Brain microvascular endothelial cell (primary cell): ENCODE measurements around the gene S100A3.
A peak's percentile ranks its signal among the peaks of the same experiment; 100 is the strongest.
"Not testable (repeated sequence)": the region's sequence is repeated elsewhere in the genome, so short reads cannot be mapped to it uniquely, and the experiment has no call there.

Experiments
- DNase-seq: peaks from one replicate; pipeline ENCODE4 v3.0.0-alpha.2; 2020
- H3K27ac ChIP-seq: fragments of 250-450 bp; sonication (Bioruptor Pico); 2 replicates; pipeline ENCODE4 v1.5.1; 2020; ENCODE audit warnings: mild to moderate bottlenecking, moderate library complexity
- H3K27me3 ChIP-seq: fragments of 250-450 bp; sonication (Bioruptor Pico); replicated peaks from 2 replicates; pipeline ENCODE4 v1.5.1; 2020; ENCODE audit warnings: mild to moderate bottlenecking
- H3K36me3 ChIP-seq: fragments of 250-450 bp; sonication (Bioruptor Pico); replicated peaks from 2 replicates; pipeline ENCODE4 v1.5.1; 2020; ENCODE audit warnings: mild to moderate bottlenecking
- H3K4me3 ChIP-seq: 2 replicates; pipeline ENCODE4 v1.5.1; 2011; ENCODE audit warnings: low read depth, mild to moderate bottlenecking, control low read depth, low read length, moderate library complexity
- in situ Hi-C: cut with HindIII; loops from 2 replicates; pipeline ENCODE4 v1.10.0; 2017; ENCODE audit warnings: low sequenced_read_pairs, low pct_ligation_motif_present
- TF ChIP-seq, protein P1 (sequence below): IDR thresholded peaks from 2 replicates; pipeline ENCODE4 v1.5.1; 2011; ENCODE audit warnings: low read depth, mild to moderate bottlenecking, moderate library complexity, low read length, control low read depth, inconsistent platforms; ENCODE audit errors: missing control alignments

S100A3 gene, protein sequence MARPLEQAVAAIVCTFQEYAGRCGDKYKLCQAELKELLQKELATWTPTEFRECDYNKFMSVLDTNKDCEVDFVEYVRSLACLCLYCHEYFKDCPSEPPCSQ

DNA sequence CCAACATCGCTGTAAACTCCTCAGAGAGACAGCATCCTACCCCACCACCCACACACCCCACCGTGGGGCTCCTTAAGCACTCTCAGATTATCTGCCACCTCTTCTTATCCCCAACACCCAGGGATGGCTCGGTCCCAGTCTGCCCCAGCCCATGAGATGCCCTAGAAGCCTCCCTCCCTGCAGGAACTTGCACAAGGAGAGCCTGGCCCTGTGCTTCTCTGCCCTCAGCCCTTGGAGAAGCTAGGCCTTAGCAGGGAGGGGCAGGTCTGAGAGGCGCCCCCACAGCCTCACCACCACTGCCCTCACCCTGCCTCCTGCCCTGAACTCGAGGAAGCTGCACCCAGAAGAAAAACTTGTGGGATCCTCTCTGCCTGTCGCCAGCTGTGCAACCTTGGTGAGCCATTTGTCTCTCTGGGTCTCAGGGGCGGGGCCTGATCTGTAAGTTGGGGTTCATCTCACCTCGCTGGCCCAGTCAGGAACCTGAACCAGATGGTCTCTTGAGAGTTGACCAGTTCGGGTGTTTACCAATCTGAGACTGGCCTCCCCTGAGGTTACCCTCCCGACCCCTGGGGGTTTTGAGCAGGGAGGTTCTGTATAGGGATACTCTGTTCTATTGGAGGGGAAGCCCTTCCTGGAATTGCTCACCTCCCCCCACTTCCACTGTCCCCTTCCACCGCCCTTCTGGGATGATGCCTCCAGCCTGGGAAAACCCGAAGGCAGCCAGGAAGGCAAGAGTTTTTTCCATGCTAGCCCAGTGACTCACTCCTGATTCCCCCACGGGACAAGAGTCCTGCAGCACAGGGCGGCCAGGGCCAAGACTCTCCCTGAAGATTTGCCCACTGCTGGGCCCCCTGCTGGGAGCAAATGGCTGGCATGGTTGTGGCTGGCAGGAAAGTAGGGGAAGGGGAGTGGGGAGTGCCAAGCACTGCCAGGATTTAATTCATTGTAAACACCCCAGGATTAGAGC is at the start of gene S100A3:
S100A3 (minus strand) TSS at position 537 of the 967 bp plus-strand sequence. CDS start 773 bp downstream, outside the sequence.
- H3K27ac ChIP-seq: peak within 1 kb of the TSS; percentile 16
- no peak within 1 kb of the TSS for H3K4me3 ChIP-seq
- H3K36me3 ChIP-seq: no peaks in the 10 kb centered on the region

DNA sequence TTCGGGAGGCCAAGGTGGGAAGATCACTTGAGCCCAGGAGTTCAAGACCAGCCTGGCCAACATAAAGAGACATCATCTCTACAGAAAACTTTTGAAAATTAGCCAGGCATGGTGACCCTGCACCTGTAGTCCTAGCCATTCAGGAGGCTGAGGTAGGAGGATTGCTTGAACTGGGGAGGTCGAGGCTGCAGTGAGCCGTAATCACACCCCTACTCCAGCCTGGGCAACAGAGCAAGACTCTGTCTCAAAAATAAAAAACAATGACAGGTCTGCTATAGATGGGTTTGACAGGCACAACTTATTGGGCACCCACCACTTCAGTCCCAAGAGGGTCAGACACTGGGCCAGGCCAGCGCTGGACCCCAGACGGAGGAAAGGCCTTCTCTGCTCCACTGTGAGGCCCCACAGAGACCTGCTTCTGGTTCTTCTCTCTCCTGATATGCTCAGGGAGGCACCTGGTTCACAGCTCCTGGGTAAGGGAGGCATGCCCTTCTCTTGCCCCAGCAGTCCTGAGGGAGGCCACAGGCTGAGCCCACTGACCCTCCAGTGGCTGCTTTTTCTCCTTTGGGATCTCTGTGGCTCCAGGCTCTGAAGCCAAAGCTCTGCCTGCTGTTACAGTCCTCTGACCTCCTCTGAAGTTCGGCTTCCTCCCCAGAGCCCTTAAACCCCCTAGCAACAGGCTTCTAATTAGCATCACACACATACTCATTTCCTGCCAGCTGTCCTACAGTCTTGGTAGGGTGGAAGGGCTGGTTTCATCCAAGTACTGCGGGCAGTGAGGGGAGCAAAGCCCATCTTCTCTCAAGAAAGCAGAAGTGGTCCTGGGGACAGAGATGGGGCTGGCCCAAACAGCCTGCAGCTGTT is 49.5 kb upstream of the S100A3 start:
- no peaks in the 10 kb centered on the region for H3K27me3 ChIP-seq
- no peak overlapping the region for H3K27ac ChIP-seq
- no peaks in the 10 kb centered on the region for H3K36me3 ChIP-seq
- TF ChIP-seq, protein P1, sequence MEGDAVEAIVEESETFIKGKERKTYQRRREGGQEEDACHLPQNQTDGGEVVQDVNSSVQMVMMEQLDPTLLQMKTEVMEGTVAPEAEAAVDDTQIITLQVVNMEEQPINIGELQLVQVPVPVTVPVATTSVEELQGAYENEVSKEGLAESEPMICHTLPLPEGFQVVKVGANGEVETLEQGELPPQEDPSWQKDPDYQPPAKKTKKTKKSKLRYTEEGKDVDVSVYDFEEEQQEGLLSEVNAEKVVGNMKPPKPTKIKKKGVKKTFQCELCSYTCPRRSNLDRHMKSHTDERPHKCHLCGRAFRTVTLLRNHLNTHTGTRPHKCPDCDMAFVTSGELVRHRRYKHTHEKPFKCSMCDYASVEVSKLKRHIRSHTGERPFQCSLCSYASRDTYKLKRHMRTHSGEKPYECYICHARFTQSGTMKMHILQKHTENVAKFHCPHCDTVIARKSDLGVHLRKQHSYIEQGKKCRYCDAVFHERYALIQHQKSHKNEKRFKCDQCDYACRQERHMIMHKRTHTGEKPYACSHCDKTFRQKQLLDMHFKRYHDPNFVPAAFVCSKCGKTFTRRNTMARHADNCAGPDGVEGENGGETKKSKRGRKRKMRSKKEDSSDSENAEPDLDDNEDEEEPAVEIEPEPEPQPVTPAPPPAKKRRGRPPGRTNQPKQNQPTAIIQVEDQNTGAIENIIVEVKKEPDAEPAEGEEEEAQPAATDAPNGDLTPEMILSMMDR: no peak
- no peak overlapping the region for H3K4me3 ChIP-seq
- peak; percentile 28 for DNase-seq
- in situ Hi-C loops: no loop called here

More for the DNA sequence above, at the start of gene S100A3:
- H3K27me3 ChIP-seq: no peaks in the 10 kb centered on the region
- in situ Hi-C loops: no loop called here
- TF ChIP-seq, protein P1: no peak
- DNase-seq: peak; percentile 73

DNA sequence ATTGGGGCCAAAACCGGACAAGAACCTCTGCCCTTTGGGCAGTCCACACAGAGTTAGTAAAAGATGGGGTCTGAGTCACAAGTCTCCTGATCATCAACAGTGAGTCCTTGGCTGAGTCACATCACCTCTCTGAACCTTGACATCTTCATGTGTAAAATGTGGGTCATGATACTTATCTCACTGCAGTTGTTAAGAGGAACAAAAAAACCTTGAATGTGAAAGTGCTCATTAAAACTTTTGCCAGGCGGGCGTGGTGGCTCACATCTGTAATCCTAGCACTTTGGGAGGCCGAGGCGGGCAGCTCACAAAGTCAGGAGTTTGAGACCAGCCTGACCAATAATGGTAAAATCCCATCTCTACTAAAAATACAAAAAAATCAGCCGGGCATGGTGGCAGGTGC is 48.1 kb upstream of the S100A3 start:
- H3K36me3 ChIP-seq: no peaks in the 10 kb centered on the region
- no peak overlapping the region for H3K27ac ChIP-seq
- H3K4me3 ChIP-seq: no peak overlapping the region
- peak; percentile 55 for DNase-seq
- no peaks in the 10 kb centered on the region for H3K27me3 ChIP-seq
- in situ Hi-C loops: no loop called here
- TF ChIP-seq, protein P1: no peak

DNA sequence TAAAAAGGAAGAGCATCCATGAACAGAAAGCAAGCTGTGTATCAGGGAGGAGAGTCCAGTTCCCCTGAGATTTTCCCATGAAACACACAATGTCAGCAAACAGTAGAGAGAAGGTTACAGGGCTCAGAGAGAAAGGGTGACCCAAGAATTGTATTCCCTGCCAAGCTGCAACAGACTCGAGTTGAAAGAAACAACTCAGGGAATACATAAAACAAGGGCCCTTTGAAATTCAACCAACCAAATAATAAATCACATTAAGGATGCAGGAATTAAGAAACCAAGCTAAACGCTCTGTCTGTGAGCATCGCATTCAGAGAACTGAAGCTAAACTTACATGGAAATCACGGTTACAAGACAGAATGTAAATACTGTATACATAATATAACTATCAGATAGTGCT is 43.7 kb upstream of the S100A3 start:
- H3K36me3 ChIP-seq: no peaks in the 10 kb centered on the region
- TF ChIP-seq, protein P1: no peak
- DNase-seq: no peak
- no peaks in the 10 kb centered on the region for H3K27me3 ChIP-seq
- no peak overlapping the region for H3K27ac ChIP-seq
- H3K4me3 ChIP-seq: no peak overlapping the region
- in situ Hi-C loops: no loop called here

DNA sequence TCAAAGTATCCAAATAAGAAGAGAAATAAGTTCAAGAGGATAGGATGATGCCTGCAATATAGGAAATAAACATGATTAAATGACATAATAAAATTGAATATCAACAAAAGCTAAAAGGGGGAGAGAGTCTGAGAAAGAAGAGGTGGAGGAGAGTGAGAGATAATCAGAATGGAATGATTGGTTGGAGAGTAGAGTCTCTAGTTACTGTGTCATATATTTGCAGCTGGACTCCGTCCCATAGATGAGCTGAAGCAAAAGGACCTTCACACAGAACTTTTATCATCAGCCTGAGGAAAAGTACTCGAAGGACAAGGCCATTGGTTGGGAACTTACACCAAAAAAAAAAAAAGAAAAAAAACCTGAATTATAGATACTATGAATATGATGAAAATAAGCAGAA is 39.4 kb upstream of the S100A3 start:
- Histone ChIP-seq H3K36me3 (no peaks in the 10 kb centered on the region), H3K4me3 (no peak overlapping the region), H3K27me3 (no peaks in the 10 kb centered on the region), H3K27ac (no peak overlapping the region)
- DNase-seq: no peak
- in situ Hi-C loops: no loop called here
- TF ChIP-seq, protein P1: no peak

DNA sequence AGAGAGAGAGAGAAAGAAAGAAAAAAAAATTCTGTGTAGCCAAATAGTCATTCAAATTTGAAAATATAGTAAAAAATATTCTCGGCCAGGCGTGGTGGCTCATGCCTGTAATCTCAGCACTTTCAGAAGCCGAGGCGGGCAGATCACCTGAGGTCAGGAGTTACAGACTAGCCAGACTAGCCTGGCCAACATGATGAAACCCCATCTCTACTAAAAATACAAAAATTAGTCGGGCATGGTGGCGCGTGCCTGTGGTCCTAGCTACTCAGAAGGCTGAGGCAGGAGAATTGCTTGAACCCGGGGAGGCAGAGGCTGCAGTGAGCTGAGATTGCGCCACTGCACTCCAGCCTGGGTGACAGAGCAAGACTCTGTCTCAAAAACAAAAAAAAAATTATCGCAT is 39.0 kb upstream of the S100A3 start:
- DNase-seq, H3K27me3 ChIP-seq, H3K27ac ChIP-seq, H3K4me3 ChIP-seq, in situ Hi-C loops, H3K36me3 ChIP-seq: not testable (repeated sequence)
